Fibroblast of villous mesenchyme (primary cell): ENCODE measurements around the gene ASAH2. TPM values are rescaled to one million over a fixed set of nuclear protein-coding genes. Genes with fewer than 3 reads are reported as not detected.
"Not testable (repeated sequence)": the region's sequence is repeated elsewhere in the genome, so short reads cannot be mapped to it uniquely, and the experiment has no call there.

Experiments
- DNase-seq: peaks from one replicate; pipeline ENCODE4 v3.0.0-alpha.2; 2010; ENCODE audit warnings: low read depth
- H3K4me3 ChIP-seq: 2 replicates; pipeline ENCODE4 v1.5.1; 2011; ENCODE audit warnings: low read depth, mild to moderate bottlenecking, low read length
- total RNA-seq: library from RNA; depleted of rRNA; stranded (reverse); fragments of >200 nt; gene quantifications from 2 replicates; pipeline ENCODE4 v1.2.3, GENCODE V29; 2012
- TF ChIP-seq, protein P1 (sequence below): IDR thresholded peaks from 2 replicates; pipeline ENCODE4 v1.5.1; 2012; ENCODE audit warnings: low read depth, mild to moderate bottlenecking, low read length; ENCODE audit not compliant: insufficient read depth

ASAH2 gene
- total RNA-seq, 1 donor = 1.3 TPM

DNA sequence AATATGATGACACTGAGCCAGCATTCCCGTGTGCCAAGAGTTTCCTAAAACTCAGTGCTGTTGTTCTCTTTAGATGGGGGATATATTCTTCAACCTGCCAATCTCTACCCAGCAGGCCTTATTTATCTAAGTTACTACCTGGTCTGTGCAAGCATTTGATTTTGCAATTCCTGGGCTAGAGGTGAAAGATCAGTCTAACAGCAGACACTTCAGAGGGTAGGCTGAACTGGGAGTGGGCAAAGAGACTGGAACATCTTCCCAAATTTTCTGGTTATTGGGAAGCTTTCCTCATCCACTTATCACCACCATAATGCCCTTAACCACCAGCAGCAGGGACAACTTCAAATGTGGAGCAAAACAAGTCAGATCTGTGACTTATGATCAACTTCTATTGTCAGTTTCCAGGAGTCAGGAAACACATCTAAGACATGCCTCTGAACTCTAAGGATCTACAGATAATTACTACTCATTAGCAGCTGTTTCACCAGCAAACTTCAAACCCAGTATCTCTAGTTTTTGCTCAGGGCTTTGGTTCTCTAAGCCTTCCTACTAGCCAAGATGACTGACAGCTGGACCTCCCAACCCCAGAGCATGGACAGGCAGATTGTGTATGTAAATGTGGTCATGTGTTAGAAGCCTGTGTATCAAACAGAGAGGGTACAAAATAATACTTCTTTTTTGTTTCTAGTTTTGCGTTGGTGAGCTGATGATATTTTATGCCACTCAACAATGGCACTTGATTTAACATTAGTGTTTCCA, 1.0 kb downstream of the ASAH2 start:
- H3K4me3 ChIP-seq = no peak overlapping the region
- TF ChIP-seq, protein P1, sequence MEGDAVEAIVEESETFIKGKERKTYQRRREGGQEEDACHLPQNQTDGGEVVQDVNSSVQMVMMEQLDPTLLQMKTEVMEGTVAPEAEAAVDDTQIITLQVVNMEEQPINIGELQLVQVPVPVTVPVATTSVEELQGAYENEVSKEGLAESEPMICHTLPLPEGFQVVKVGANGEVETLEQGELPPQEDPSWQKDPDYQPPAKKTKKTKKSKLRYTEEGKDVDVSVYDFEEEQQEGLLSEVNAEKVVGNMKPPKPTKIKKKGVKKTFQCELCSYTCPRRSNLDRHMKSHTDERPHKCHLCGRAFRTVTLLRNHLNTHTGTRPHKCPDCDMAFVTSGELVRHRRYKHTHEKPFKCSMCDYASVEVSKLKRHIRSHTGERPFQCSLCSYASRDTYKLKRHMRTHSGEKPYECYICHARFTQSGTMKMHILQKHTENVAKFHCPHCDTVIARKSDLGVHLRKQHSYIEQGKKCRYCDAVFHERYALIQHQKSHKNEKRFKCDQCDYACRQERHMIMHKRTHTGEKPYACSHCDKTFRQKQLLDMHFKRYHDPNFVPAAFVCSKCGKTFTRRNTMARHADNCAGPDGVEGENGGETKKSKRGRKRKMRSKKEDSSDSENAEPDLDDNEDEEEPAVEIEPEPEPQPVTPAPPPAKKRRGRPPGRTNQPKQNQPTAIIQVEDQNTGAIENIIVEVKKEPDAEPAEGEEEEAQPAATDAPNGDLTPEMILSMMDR = no peak
- DNase-seq = no peak

GRCh38 chr10:50248598-50248997, 2.7 kb downstream of the ASAH2 start:
- no peak overlapping the region for H3K4me3 ChIP-seq
- DNase-seq = no peak
- TF ChIP-seq, protein P1 = no peak

DNA sequence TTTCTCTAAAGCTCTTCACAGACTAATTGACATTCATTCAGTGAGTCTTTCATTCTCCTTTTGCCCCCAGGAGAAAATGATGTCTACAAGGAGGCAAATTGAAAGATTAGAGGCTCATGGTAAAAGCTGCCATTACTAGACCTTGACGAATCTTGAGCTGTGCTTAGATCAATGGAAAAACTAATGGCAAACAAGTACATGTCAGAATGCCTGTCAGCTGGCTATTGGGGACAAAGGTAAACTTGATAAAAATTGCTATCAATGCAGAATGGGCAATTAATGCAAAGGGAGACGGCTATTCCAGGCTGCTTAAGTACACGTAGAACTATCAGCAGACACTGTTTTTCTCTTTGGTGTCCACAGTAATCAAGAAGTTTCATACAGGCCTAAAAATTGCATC, 3.3 kb downstream of the ASAH2 start:
- TF ChIP-seq, protein P1 = no peak
- no peak for DNase-seq
- H3K4me3 ChIP-seq = no peak overlapping the region

DNA sequence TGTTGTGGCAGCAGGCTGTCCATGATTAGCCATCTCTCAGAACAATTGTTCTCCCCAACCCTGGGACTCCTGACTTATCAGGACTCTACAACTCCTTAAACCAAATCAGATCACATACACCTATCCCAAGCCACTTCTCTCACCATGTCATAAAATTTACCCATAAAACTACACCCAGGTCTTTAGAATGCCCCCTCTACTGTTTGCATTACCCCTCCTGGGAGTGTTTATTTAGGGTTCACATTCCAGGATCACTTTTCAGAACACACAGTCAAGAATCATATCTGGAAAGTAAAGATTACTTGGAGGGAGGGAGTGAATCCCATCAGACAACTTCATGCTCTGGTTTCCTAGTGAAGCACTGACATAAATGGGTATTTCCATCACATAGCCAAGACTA, 7.1 kb downstream of the ASAH2 start:
- H3K4me3 ChIP-seq = no peak overlapping the region
- DNase-seq = no peak
- TF ChIP-seq, protein P1 = no peak

- TF ChIP-seq, protein P1 = no peak
- H3K4me3 ChIP-seq = no peak overlapping the region
- no peak for DNase-seq
These were observed 8.5 kb downstream of the ASAH2 start for GRCh38 chr10:50242777-50243176.

DNA sequence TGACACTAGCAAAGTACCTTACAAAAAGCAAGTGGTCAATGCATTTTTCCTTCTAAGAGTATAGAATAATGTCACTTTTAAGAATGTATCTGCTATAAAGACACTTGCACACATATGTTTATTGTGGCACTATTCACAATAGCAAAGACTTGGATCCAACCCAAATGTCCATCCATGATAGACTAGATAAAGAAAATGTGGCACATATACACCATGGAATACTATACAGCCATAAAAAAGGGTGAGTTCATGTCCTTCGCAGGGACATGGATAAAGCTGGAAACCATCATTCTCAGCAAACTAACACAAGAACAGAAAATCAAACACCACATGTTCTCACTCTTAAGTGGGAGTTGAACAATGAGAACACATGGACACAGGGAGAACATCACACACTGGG, 9.8 kb downstream of the ASAH2 start:
- not testable (repeated sequence) for DNase-seq, H3K4me3 ChIP-seq

DNA sequence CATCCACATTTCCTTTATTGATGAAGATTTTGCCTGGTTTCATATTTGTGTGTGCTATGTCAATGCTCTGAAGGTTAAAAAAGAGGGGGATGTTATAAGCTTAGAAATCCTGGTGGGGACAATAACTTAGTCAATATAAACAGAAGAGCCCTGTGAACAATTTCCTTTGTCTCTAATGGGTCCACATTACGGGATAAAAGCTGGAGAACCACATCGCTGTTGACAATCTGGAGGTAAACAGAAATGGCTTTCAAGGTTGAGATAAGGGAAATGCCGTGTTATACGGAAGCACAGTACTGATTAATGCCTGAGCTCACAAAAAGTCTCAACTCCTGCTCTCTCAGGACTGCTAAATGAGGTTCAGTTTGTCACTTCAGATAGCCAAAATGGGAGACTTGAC, 16.8 kb downstream of the ASAH2 start:
- TF ChIP-seq, protein P1 = no peak
- H3K4me3 ChIP-seq = no peak overlapping the region
- DNase-seq = no peak
